PC-3 (cell line): ENCODE data around the gene PSMB10.

Experiments used
- CTCF ChIP-seq: fragments of 300-600 bp; sonication (generic); conservative IDR thresholded peaks from 2 replicates; pipeline ENCODE4 v1.5.1; 2017; ENCODE audit warnings: antibody characterized with exemption, low read depth, mild to moderate bottlenecking, low read length
- EZH2phosphoT487 ChIP-seq: fragments of 300-600 bp; sonication (generic); IDR thresholded peaks from 2 replicates; pipeline ENCODE4 v1.6.1; 2018; ENCODE audit warnings: mild to moderate bottlenecking, antibody characterized with exemption, low read length, borderline replicate concordance

GRCh38 chr16:67932462-67932840 is 4.2 kb downstream of the PSMB10 start:
- no peak for TF ChIP-seq CTCF
- no peak for TF ChIP-seq EZH2phosphoT487
